ENCODE results near the gene GPS1. TPM values are rescaled to one million over a fixed set of nuclear protein-coding genes. Genes with fewer than 3 reads are reported as not detected.

The GPS1 gene
- total and polyA plus RNA-seq, 4 donors: 53.9 to 66.3 (median 58.8) TPM

- Histone ChIP-seq H3K4me3 (ENCODE audit: low read depth in 1 of 3, low read length in 3 of 3) (no peak overlapping the region), H3K27ac (ENCODE audit: low read depth in 1 of 2, low read length in 2 of 2) (no peak overlapping the region), H3K4me1 (ENCODE audit: control insufficient read depth in 4 of 4, insufficient read depth in 4 of 4, low read length in 3 of 4) (peaks cover 0 to 46% (median 20%) of the 10 kb centered on the region in 4 donors), H3K36me3 (ENCODE audit: control insufficient read depth in 4 of 4, insufficient read depth in 3 of 4, low read depth in 1 of 4, low read length in 3 of 4) (peaks cover 35 to 71% (median 48%) of the 10 kb centered on the region in 4 donors), H3K27me3 (ENCODE audit: control insufficient read depth in 4 of 4, insufficient read depth in 4 of 4, low read length in 3 of 4) (no peaks in the 10 kb centered on the region), H3K9ac (ENCODE audit: low read depth in 1 of 2, low read length in 2 of 2) (no peak overlapping the region), H3K9me3 (ENCODE audit: control insufficient read depth in 4 of 4, low read length in 3 of 4) (no peaks in the 10 kb centered on the region)
- TF ChIP-seq HNF4G (IDR thresholded peaks at IDR 0.05) (no peak), EGR1 (IDR thresholded peaks at IDR 0.05; ENCODE audit: low read depth in 2 of 2) (no peak), HNF4A (conservative IDR thresholded peaks at IDR 0.05) (no peak), FOXA1 (IDR thresholded peaks at IDR 0.05) (no peak), SP1 (IDR thresholded peaks at IDR 0.05) (no peak), FOXA2 (IDR thresholded peaks at IDR 0.05) (no peak)
- DNase-seq (ENCODE audit: low spot score): no peak
- 84% methylated on average over 29 of the region's 29 CpGs for WGBS
These were observed 38.2 kb downstream of the GPS1 start for GRCh38 chr17:82089723-82090548.

DNA sequence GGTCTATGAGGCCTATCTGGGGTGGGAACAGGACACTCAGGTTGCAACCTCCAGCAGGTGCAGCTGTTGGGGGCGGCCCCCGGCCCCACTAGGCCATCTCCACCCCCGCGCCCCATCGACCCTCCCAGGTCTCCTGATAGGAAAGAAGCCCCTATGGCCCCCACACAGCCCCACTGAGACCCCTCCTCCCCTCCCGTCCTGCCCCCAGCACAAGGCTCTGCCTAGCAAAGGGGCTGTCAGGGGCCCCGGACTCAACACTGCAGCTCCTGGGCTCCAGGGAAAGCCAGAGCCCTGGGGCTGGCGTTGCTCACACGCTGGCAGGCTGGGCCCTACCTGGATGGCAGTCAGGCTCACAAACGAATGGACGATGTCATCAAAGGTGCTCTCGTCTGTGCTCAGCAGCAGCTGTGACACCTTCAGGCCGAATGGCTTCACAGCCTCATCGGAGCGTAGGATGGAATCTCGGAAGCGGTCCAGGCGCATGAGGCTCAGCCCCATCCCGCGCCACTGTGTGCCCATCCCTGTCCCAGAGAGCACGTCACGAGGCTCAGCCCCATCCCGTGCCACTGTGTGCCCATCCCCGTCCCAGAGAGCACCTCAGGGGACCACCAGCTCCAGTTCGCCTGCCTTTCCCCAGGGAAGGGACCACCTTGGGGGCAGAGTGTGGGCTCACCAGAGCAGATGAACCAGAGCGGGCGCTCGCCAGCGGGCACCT, 39.0 kb downstream of the GPS1 start:
- Histone ChIP-seq H3K4me3 (ENCODE audit: low read depth in 1 of 3, low read length in 3 of 3) (no peak overlapping the region), H3K4me1 (ENCODE audit: control insufficient read depth in 4 of 4, insufficient read depth in 4 of 4, low read length in 3 of 4) (peaks cover 2 to 54% (median 28%) of the 10 kb centered on the region in 4 donors), H3K9ac (ENCODE audit: low read depth in 1 of 2, low read length in 2 of 2) (no peak overlapping the region), H3K9me3 (ENCODE audit: control insufficient read depth in 4 of 4, low read length in 3 of 4) (no peaks in the 10 kb centered on the region), H3K27me3 (ENCODE audit: control insufficient read depth in 4 of 4, insufficient read depth in 4 of 4, low read length in 3 of 4) (no peaks in the 10 kb centered on the region), H3K27ac (ENCODE audit: low read depth in 1 of 2, low read length in 2 of 2) (no peak overlapping the region), H3K36me3 (ENCODE audit: control insufficient read depth in 4 of 4, insufficient read depth in 3 of 4, low read depth in 1 of 4, low read length in 3 of 4) (peaks cover 35 to 68% (median 42%) of the 10 kb centered on the region in 4 donors)
- TF ChIP-seq RAD21 (IDR thresholded peaks at IDR 0.05) (no peak), NR2F2 (IDR thresholded peaks at IDR 0.05) (no peak), ATF3 (IDR thresholded peaks at IDR 0.05) (no peak)
- WGBS: 90% methylated on average over 29 of the region's 29 CpGs
- DNase-seq (ENCODE audit: low spot score): no peak

DNA sequence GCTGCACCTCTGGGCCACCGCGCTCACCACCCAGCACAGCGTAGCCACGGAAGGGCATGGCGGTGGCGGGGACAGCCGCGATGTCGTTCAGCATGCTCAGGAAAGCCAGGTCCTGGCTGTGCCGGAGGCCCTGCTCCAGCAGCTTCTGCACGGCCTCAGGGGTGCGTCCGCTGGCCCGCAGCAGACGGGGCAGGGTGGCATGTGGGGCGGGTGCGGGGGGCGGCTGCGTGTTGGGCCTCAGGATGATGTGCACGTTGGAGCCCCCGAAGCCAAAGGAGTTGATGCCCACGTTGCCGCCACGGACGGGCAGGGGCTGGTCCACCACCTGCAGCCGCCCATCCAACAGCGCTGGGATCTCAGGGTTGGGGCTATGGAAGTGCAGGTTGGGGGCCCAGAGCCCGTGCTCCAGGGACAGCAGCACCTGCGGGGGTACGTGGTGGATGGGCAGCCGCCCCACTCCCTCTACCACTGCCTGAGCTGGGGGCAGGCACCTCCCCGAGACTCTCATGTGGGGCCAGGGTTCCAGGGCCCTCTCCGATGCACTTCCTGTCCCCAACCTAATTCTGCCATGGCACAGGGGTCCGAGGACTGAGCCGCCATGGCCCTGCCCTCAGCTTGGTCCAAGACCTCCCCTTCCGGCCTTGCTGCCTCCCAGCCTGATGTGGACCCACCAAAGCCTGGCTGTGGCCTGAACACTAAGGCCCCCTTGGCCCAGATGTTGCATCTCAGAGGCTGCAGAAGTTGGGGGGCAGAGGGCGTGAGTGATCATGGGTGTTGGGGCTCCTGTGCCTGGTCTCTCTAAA, 39.8 kb downstream of the GPS1 start:
- TF ChIP-seq TAF1 (conservative IDR thresholded peaks at IDR 0.05) (no peak), JUND (IDR thresholded peaks at IDR 0.05) (no peak), RXRA (IDR thresholded peaks at IDR 0.05) (no peak), FOXA1 (IDR thresholded peaks at IDR 0.05) (no peak), GABPA (IDR thresholded peaks at IDR 0.05 in 1 of 2, conservative IDR thresholded peaks at IDR 0.05 in 1 of 2) (no peak), FOXA2 (IDR thresholded peaks at IDR 0.05) (no peak), YY1 (IDR thresholded peaks at IDR 0.05) (no peak), EGR1 (IDR thresholded peaks at IDR 0.05; ENCODE audit: low read depth in 2 of 2) (no peak), SP1 (IDR thresholded peaks at IDR 0.05) (no peak), CTCF (IDR thresholded peaks at IDR 0.05; ENCODE audit: low read depth, low read length, missing input control) (no peak), ATF3 (IDR thresholded peaks at IDR 0.05) (no peak)
- TF ChIP-seq, protein P1, sequence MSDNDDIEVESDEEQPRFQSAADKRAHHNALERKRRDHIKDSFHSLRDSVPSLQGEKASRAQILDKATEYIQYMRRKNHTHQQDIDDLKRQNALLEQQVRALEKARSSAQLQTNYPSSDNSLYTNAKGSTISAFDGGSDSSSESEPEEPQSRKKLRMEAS (IDR thresholded peaks at IDR 0.05): no peak
- no peak overlapping the region for H3K27ac ChIP-seq (ENCODE audit: low read depth in 1 of 2, low read length in 2 of 2)
- WGBS: 94% methylated on average over 37 of the region's 37 CpGs
- DNase-seq (ENCODE audit: low spot score): no peak
- no peaks in the 10 kb centered on the region for H3K27me3 ChIP-seq (ENCODE audit: control insufficient read depth in 4 of 4, insufficient read depth in 4 of 4, low read length in 3 of 4)
- no peak overlapping the region for H3K9ac ChIP-seq (ENCODE audit: low read depth in 1 of 2, low read length in 2 of 2)
- no peaks in the 10 kb centered on the region for H3K9me3 ChIP-seq (ENCODE audit: control insufficient read depth in 4 of 4, low read length in 3 of 4)
- H3K4me1 ChIP-seq (ENCODE audit: control insufficient read depth in 4 of 4, insufficient read depth in 4 of 4, low read length in 3 of 4): peaks cover 3 to 60% (median 33%) of the 10 kb centered on the region in 4 donors
- H3K4me3 ChIP-seq (ENCODE audit: low read depth in 1 of 3, low read length in 3 of 3): no peak overlapping the region
- H3K36me3 ChIP-seq (ENCODE audit: control insufficient read depth in 4 of 4, insufficient read depth in 3 of 4, low read depth in 1 of 4, low read length in 3 of 4): peaks cover 32 to 60% (median 38%) of the 10 kb centered on the region in 4 donors

All from liver (tissue), 9 donors.